GM19452 (cell line): ENCODE data around the gene RERE.
"Not testable (repeated sequence)": the region's sequence is repeated elsewhere in the genome, so short reads cannot be mapped to it uniquely, and the experiment has no call there.

ENCODE experiments used
- ATAC-seq: cut with Tn5 transposase; IDR thresholded peaks from one replicate; pipeline ENCODE4 v1.9.1; 2021; ENCODE audit not compliant: unreplicated experiment

RERE gene

DNA sequence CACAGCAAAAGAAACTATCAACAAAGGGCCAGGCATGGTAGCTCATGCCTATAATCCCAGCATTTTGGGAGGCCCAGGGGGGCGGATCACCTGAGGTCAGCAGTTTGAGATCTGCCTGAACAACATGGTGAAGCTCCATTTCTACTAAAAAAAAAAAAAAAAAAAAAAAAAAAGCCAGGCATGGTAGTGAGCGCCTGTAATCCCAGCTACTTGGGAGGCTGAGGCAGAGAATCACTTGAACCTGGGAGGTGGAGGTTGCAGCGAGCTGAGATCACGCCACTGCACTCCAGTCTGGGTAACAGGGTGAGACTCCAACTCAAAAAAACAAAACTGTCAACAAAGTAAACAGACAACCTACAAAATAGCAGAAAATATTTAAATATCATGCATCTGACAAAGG is 122.0 kb downstream of the RERE start:
- not testable (repeated sequence) for ATAC-seq

DNA sequence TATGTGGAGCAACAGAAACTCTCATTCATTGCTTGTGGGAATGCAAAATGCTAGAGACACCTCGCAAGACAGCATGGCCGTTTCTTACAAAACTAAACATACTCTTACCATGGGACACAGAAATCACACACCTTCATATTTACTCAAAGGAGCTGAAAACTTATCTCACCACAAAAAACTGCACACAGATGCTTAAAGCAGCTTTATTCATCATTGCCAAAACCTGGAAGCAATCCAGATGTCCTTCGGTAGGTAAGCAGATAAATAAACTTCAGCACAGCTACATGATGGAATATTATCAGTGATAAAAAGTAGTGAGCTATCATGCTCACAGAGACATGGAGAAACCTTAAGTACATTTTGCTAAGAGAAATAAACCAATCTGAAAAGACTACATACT is 124.3 kb downstream of the RERE start:
- ATAC-seq: no peak

DNA sequence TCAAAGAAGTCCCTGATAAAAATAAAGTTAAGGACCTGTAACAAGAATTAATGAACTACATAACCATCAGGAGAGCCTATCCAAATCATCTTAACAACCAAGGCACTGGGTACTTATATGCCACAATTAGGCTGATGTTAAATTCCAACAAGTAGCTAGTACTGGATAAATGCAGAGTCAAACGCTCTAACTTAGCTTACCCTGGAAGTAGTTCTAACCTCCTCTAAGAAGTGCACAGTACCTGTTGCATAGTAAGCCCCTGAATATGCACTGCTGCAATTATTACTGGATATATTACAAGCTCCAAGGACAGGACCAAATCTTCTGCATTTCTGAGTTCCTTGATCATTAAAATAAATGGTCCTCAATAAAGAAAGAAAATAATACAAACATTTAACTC is 125.8 kb downstream of the RERE start:
- no peak for ATAC-seq

DNA sequence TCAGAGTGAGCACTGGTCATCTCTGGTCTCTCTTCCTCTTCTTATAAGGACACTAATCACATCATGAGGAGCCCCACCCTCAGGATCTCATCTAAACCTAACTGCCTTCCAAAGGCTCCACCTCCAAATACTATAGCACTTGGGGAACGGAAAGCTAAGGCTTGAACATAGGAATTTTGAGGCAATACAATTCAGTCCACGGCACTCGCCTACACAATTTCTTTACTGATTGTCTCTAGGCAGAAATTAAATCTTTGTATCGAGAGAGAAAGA is 127.3 kb downstream of the RERE start:
- ATAC-seq: no peak

DNA sequence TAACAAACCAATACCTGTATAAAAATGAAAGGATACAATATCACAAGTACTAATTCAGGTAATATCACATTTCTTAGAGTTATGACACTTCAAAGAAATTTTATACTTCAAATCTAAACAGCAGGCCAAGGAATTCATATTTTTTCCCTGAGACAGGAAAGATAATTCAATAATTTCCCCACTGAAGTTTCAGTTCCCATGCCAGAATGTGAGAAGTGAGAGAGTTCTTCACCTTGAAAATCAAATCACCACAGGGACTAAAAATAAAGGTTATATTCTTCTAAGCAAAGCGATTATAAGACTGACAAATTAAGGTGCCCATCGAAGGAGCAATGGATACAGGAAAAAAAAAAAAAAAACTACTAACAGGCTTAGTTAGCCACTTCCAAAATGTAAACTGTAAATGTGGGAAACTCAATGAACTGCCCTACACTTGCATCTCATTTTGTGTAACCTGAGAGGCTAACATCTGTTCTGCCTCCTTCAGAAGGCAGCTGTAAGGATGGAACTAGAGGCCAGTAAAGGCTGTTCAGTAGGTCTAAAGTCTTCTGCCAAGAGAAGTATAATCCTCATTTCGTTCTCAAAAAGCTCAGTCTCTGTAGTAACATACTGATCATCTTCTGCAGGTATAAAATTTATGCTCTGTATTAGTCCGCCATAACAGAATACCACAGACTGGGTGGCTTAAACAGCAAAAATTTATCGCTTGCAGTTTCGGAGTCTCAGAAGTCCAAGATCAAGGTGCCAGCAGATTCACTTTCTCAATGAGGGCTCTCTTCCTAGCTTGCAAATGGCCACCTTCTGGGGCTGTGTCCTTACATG is 127.8 kb downstream of the RERE start:
- no peak for ATAC-seq

DNA sequence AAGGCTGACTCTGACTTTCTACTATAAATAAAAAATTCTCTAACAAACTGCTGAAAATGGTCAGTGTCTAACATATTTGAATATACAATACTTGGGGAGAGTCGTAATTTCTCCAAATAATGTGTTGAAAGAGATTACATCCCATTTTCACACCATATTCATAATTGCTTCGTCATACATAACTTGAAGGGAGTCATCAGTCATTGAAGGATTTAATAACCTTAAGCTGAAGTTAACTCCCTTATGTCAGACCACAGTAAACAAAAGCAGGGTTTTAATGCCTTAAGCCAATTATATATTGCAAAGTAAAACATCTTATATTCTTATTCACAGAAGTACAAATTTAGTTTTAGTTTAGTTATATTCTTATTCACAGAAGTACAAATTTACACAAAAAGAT is 129.9 kb downstream of the RERE start:
- no peak for ATAC-seq

DNA sequence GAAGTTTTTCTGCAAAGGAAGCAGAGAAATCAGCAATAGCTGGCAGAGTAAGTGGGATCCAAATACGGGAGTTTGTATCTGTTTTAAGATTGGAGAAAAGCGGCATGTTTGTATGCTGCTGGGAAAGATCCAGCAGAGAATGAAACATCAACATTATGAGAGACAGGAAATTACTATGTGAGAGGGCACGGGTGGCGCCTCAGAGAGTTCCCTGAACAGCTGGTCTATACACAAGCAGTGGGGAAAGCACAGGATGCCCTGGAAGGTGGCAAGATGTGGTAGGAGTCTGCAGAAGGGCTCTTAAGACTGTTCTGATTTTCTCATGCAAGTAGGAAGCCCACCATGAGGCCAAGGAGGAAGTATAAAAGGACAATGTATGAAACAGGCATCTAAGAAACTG is 130.4 kb downstream of the RERE start:
- ATAC-seq: no peak

DNA sequence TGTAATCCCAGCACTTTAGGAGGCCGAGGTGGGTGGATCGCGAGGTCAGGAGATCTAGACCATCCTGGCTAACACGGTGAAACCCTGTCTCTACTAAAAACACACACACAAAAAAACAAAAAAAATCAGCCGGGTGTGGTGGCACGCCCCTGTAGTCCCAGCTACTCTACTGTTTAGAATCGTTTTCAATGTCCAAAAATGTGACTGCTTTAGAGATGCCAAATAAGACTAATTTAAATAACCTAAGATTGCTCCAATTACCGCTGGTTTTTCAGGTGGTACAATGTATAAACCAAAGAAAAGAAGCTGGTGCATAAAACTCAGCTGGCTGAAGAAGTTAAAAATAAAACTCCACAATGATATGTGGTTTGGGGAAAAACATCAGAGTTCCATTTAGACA is 132.0 kb downstream of the RERE start:
- no peak for ATAC-seq

DNA sequence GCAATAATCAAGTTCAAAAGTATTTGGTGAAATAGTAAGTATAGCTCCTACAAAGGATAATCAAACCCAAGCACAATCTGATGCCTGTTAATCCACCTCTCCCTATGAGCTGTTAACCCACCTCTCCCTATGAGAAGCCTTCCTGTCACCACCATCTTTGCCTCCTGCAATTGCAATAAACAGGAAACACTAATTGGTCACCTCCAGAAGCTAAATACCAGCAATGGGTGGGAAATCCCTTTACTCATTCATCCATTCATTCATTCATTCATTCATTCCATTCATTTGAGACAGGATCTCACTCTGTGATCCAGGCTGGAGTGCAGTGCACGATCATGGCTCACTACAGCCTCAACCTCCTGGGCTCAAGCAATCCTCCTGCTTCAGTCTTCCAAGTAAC is 132.8 kb downstream of the RERE start:
- no peak for ATAC-seq

DNA sequence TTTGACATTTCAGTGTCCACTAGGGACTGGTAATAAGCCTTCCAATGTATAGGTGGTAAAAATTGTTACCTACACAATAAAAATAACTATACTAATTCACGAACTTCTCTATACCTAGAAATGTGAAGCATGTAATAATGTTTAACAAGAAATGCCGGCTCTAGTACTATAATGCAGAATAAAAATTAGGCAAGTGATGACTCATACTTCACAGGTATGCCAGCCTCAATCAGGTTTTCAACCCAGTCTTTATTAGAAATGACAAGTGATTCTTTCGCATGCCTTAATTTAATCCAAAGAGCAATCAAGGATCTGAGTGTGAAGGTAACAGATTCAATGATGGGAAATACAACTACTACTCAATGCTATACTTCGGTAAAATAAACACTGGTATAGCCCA is 134.9 kb downstream of the RERE start:
- ATAC-seq: no peak

DNA sequence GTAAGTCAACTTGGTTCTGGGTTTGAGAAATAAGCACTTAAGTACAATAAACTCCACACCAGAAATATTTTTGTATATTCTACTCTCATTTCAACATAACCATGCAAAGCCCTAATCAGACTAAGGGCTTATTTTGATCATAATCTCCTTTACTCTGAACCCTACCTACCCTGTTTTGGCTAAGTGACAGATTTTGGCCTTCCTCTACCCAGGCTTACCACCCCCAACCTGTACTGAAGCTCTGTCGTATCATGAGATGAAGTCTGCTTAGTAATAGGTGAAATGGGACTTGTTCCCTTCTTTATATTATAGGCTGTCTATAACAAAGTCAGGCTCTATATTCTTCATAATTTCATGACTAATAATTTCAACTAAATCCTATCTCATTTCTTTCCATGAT is 135.5 kb downstream of the RERE start:
- ATAC-seq: no peak

DNA sequence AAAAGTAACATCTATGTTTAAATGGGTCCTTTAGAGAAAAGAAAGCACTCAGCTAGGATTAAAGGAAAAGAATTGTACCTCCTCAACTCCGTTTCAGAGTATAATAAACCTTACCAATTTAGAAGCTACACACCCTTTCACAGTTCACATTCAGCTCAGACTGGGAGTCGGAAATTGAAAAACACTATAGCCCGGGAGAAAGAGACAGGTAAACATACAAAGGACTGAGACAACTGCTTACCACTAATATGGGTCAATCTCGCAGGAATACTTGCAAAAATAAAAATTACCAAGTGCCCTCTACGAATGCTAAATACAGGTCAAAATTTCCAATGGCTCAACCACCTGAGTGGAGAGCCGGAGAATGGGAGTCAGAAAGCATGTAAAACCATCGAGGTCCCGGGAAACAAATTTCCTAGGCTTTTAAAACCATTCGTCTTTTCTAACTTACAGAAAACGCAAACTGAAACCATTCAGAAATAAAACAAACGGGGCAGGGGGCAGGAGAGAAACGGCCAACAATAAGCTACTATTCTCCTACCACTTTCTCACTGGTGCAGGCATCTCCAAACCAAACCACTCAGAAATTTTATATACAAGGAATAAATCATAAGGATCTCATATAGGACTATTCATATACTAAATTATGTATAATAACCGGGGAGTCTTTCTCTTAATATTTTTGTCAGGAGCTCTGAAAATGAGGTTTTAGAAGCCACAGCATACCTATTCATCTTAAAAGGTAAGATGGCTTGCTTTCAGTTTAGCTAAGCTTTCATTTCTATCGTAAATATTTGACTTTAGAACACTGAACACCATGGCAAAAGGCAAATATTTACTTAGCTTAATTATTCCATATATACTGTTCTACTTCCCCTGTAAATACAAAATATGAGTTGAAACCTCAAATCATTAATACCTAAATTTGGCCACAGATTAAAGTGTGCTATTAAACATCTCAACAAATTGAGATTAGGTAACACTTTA is 136.5 kb downstream of the RERE start:
- ATAC-seq: no peak

DNA sequence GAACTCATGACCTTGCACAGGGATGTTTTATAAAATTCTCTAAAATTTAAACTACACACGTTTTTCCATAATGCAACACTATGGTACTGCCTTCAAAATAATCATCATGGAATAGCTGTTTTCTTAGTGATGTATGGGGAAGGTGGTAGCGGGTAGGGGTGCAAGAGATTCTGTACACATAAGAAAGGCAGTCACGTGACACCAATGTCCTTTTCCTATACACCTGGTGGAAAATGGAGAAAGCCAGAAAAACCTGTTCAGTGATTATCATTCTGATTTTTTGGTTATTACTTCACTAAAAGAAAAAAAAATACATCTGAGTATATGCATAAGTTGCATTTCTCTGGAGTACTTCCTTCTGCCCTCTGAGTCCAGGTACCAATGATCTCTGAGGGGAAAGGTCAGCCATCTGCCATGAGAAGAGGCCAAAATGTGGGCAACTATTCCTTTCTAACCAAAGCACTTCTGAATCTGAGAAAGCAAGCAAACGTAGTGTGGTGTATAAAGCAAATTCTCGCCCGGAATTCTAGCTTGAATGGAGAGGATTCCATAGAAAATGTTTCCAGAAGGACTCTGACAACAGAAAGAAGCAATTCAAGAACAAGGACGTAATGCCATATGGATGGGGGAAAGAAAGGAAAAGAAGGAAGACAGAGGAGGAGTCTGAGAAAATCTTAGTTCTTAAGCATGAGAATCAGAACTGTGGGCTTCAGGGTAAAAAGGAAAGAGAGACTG is 137.3 kb downstream of the RERE start:
- ATAC-seq: no peak

DNA sequence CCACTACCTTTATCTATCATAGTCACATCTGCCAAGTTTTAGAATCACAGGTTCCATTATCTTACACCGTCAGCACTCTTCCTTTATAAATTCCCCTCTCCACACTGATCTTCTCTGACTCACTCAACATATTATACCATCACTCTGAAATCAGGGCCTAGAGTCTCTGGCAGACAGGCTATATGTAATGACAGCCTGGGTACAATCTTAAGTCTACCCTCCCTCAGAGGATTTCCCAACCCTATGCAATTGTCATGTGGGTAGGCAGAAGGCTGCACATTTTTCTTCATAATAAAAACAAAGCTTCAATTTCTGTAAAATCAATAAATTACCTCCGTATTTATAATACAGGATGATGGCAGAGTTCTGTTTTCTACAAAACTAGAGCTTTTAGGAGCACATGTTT is 138.0 kb downstream of the RERE start:
- ATAC-seq: no peak

DNA sequence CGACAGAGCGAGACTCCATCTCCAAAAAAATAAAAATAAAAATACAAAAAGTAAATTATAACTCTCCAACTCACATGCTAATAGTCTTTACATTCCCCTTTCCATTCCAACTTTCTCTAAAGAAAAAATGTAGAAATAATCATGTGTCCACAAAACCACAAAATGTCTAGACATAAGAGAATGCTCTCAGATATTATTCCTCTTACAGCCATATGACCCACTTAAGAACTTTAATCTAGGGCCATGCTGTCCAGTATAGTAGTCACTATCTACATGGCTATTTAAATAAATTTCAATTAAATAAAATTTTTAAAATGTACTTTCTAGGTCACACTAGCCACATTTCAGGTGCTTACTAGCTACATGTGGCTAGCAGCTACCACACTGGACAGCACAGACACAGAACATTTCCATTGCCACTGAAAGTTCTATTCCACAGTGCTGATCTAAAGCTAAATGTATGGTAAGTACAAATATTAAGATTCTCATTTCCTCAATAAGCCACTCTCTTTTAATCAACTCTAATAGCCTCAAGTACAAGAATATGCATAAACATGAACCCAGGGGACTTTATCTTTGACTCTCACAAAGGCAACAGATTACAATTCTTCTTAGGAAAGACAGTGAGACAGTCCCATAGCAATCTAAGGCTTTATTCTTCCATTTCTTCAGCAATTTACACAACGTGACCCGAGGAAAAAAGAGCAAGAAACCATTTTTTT is 138.6 kb downstream of the RERE start:
- no peak for ATAC-seq

DNA sequence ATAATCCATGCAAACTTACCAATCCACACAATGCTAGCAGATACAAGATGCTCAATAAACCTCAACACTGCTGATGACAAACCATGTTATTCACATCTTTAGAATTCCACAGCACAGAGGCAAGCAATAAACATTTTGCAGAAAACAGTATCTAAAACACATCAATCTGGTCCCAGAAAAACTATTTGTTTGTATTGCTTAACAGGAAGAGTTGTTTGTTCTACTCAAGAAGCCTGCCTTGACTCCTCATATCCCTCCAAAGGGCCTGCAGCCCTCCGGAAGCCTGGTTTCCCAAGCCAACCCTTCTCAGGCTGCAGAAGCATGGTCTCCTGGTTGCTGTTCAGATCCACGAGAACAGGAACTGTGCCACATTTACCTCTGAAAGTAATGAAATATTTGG is 139.7 kb downstream of the RERE start:
- no peak for ATAC-seq

DNA sequence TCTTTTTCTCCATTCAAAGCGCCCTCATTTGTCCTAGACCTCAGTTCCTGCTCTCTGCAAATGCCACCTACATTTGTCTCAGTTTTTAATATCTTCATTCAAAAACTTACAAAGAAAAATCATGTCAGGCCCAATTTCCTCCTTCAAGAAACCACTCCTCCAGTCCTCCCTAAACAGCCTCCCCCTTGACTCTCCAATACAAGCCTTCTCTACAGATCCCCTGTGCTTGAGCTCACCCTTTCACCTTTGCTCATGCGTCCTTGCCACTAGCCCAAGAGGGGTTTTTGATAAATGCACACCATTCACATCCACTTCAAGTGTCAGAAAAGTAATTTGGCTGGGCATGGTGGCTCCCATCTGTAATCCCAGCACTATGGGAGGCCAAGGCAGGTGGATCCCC is 140.6 kb downstream of the RERE start:
- no peak for ATAC-seq

DNA sequence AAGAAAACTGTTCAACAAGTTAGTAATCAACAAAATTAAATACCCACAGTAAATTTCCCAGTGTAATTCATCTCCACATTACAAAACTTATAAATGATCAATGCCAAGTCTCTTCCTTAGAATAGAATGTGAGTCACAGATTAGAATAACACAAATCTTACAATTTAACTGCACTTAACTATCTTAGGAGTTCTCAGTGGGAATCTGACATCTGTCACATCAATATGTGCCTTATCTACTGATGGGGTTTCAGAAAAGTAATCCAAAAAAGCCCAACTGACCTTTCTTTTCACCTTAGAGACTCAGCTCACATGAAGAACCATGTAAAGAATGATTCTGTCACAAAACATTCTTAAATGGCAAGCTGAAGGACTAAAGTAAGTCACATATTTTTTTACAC is 141.4 kb downstream of the RERE start:
- ATAC-seq: no peak

DNA sequence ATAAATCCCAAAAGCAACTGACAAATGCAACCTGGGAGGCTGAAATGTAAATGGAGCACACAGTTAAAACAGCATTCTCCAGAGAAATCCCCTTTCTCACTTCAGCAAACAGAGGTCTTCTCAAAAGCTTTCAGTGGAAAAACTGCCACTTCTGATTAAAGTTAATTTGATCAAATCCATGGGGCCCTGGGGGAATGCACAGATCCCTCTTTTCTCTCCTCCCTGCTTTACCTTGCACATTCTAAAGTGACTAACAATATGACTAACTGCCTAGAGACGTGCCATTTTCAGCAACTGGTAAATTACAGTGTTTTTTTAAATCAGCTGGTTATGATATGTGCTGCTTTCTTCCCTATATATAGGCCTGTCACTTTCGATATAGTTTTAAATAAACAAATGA is 142.5 kb downstream of the RERE start:
- ATAC-seq: no peak

DNA sequence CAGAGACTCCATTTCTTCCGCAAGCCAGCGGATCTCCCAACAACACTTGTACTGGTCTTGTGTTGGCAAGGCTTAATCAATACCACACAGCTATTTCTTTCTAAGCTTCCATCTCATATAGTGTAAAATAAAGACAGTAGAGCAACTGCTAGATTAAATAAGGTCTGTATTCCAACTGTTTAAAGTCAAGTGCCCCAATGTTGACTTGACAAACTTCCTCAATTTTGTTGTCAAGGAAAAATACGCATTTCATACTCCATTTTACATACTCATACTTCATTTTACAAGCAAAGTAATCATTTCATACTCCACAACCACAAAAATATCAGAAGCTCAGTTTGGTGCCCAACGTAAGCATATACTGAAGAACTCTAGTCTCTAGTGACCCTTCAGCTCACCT is 143.0 kb downstream of the RERE start:
- ATAC-seq: no peak

DNA sequence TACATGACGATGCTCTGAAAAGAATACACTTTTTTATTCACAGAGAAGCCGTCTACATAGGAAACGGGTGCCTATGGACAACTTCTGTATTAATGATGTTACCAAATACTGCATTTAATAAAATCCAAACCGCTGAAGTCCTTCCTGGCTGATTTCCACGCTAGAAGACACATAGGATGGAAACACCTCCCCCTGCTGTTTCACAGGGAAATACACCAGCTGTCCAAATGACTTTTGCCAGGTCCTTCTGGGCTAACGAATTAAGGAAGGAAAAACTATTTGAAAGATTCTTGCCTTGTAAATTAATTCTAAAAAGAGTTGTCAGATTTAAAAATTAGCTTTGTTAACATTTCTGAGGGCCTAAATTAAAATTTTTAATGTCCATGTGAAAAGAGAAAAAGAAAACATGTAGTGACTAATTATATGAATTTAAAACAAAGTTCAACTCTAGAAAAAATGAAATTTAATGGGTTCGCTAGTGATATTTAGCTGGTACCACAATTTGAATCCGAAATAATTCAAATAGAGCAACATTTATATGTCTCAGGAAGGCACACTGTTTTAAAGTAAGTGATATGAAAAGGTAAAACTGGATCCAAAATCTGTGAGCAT is 146.0 kb downstream of the RERE start:
- ATAC-seq: no peak
